DOHH2 (cell line): ENCODE results near the gene RANBP1.

Experiments used
- H3F3A ChIP-seq: fragments of 200-600 bp; sonication (generic), shearing (Covaris generic); 2 replicates; pipeline ENCODE4 v1.6.0; 2016; ENCODE audit warnings: antibody characterized with exemption, mild to moderate bottlenecking; ENCODE audit not compliant: control insufficient read depth, insufficient read depth
- H3K27ac ChIP-seq: fragments of 200-600 bp; sonication (generic); 2 replicates; pipeline ENCODE4 v1.5.1; 2014; ENCODE audit warnings: low read depth, mild to moderate bottlenecking, low read length, moderate library complexity
- H3K27me3 ChIP-seq: fragments of 200-600 bp; sonication (generic); 2 replicates; pipeline ENCODE4 v1.6.1; 2014; ENCODE audit warnings: mild to moderate bottlenecking, low read length, mixed read lengths; ENCODE audit not compliant: control insufficient read depth
- H3K36me3 ChIP-seq: fragments of 200-600 bp; sonication (generic); 2 replicates; pipeline ENCODE4 v1.6.1; 2014; ENCODE audit warnings: mild to moderate bottlenecking, low read length, moderate library complexity, mixed read lengths; ENCODE audit not compliant: control insufficient read depth
- H3K4me1 ChIP-seq: fragments of 200-600 bp; sonication (generic); 2 replicates; pipeline ENCODE4 v1.6.1; 2014; ENCODE audit warnings: mild to moderate bottlenecking, low read length, mixed read lengths; ENCODE audit not compliant: control insufficient read depth
- H3K4me2 ChIP-seq: fragments of 200-600 bp; sonication (generic); 2 replicates; pipeline ENCODE4 v1.6.0; 2014; ENCODE audit warnings: mild to moderate bottlenecking, low read length, moderate library complexity
- H3K4me3 ChIP-seq: fragments of 200-600 bp; sonication (generic); 2 replicates; pipeline ENCODE4 v1.5.1; 2014; ENCODE audit warnings: mild to moderate bottlenecking, low read length, mixed read lengths
- H3K79me2 ChIP-seq: fragments of 200-600 bp; sonication (generic); 2 replicates; pipeline ENCODE4 v1.6.1; 2014; ENCODE audit warnings: mild to moderate bottlenecking, low read length, mixed read lengths; ENCODE audit not compliant: control insufficient read depth
- H3K9me2 ChIP-seq: fragments of 200-600 bp; sonication (generic); replicated peaks from 2 replicates; pipeline ENCODE4 v1.6.1; 2014; ENCODE audit warnings: mild to moderate bottlenecking, low read length, mixed read lengths; ENCODE audit not compliant: control insufficient read depth
- H3K9me3 ChIP-seq: fragments of 200-600 bp; sonication (generic); 2 replicates; pipeline ENCODE4 v1.6.1; 2014; ENCODE audit warnings: antibody characterized with exemption, low read length, mixed read lengths; ENCODE audit not compliant: control insufficient read depth, insufficient read depth
- H4K20me1 ChIP-seq: fragments of 200-600 bp; sonication (generic); 2 replicates; pipeline ENCODE4 v1.6.0; 2014; ENCODE audit warnings: low read depth, mild to moderate bottlenecking, antibody characterized with exemption, low read length, moderate library complexity; ENCODE audit not compliant: control insufficient read depth, insufficient read depth
- EZH2phosphoT487 ChIP-seq: fragments of 200-600 bp; sonication (generic); IDR thresholded peaks from 2 replicates; pipeline ENCODE4 v1.6.1; 2017; ENCODE audit warnings: borderline replicate concordance, mild to moderate bottlenecking, antibody characterized with exemption, low read length, moderate library complexity, mixed read lengths
- TF ChIP-seq, protein P1 (sequence below): fragments of 200-600 bp; sonication (generic); IDR thresholded peaks from one replicate; pipeline ENCODE4 v1.5.1; 2014; ENCODE audit warnings: antibody characterized with exemption, mild to moderate bottlenecking, low read depth, low read length; ENCODE audit not compliant: poor library complexity, severe bottlenecking

Gene RANBP1

GRCh38 chr22:20106205-20106848 lies 9.6 kb upstream of the RANBP1 start:
- H3K36me3 ChIP-seq, result peaks cover 87% of the 10 kb centered on the region
- H4K20me1 ChIP-seq, result no peaks in the 10 kb centered on the region
- no peak for TF ChIP-seq EZH2phosphoT487
- TF ChIP-seq, protein P1, sequence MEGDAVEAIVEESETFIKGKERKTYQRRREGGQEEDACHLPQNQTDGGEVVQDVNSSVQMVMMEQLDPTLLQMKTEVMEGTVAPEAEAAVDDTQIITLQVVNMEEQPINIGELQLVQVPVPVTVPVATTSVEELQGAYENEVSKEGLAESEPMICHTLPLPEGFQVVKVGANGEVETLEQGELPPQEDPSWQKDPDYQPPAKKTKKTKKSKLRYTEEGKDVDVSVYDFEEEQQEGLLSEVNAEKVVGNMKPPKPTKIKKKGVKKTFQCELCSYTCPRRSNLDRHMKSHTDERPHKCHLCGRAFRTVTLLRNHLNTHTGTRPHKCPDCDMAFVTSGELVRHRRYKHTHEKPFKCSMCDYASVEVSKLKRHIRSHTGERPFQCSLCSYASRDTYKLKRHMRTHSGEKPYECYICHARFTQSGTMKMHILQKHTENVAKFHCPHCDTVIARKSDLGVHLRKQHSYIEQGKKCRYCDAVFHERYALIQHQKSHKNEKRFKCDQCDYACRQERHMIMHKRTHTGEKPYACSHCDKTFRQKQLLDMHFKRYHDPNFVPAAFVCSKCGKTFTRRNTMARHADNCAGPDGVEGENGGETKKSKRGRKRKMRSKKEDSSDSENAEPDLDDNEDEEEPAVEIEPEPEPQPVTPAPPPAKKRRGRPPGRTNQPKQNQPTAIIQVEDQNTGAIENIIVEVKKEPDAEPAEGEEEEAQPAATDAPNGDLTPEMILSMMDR, result no peak

DNA sequence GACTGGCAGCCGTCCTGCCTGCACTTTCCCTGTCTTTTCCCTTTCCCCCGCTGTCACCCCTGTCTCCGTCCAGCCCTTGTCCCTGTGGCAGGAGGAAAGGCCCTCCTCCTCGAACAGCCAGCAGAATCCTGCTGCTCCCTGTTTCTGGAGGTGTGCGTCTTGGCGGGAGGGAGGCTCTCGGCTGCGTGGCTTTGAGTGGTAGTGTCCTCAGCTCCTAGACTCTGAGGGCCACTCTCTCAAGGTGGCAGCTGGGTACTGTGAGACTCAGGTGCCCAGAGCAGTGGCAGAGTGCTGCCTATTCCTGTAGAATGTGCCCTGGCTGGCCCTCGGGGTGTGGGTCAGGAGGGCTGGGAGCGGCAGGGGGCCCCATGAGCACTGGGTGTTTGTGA lies 9.1 kb upstream of the RANBP1 start:
- Histone ChIP-seq H3K4me2 (no peak overlapping the region), H3K79me2 (peaks cover 13% of the 10 kb centered on the region), H3K4me1 (0 out of 2 replicates have a peak, but pooled peaks cover 1% of the 10 kb centered on the region), H3K36me3 (peaks cover 85% of the 10 kb centered on the region), H3K9me2 (no peaks in the 10 kb centered on the region), H3K9me3 (no peaks in the 10 kb centered on the region), H3K4me3 (no peak overlapping the region), H4K20me1 (no peaks in the 10 kb centered on the region), H3K27ac (no peak overlapping the region), H3K27me3 (no peaks in the 10 kb centered on the region), H3F3A (peaks cover 13% of the 10 kb centered on the region)
- TF ChIP-seq, protein P1, result no peak
- TF ChIP-seq EZH2phosphoT487, result no peak

More at GRCh38 chr22:20106205-20106848, 9.6 kb upstream of the RANBP1 start:
- no peak overlapping the region for H3K4me3 ChIP-seq
- no peaks in the 10 kb centered on the region for H3K9me3 ChIP-seq
- no peak overlapping the region for H3K4me2 ChIP-seq
- H3K4me1 ChIP-seq, result no peaks in the 10 kb centered on the region
- H3K27ac ChIP-seq, result no peak overlapping the region
- peaks cover 13% of the 10 kb centered on the region for H3F3A ChIP-seq
- H3K79me2 ChIP-seq, result peaks cover 16% of the 10 kb centered on the region
- H3K27me3 ChIP-seq, result no peaks in the 10 kb centered on the region
- no peaks in the 10 kb centered on the region for H3K9me2 ChIP-seq

- H4K20me1 ChIP-seq, result no peaks in the 10 kb centered on the region
- H3K9me3 ChIP-seq, result no peaks in the 10 kb centered on the region
- H3K4me2 ChIP-seq, result no peak overlapping the region
- no peak overlapping the region for H3K4me3 ChIP-seq
- 0 out of 2 replicates have a peak, but pooled peaks cover 3% of the 10 kb centered on the region for H3K4me1 ChIP-seq
- no peak overlapping the region for H3K27ac ChIP-seq
- H3F3A ChIP-seq, result peaks cover 13% of the 10 kb centered on the region
- H3K36me3 ChIP-seq, result peaks cover 86% of the 10 kb centered on the region
- H3K27me3 ChIP-seq, result no peaks in the 10 kb centered on the region
- no peaks in the 10 kb centered on the region for H3K9me2 ChIP-seq
- peaks cover 8% of the 10 kb centered on the region for H3K79me2 ChIP-seq
- no peak for TF ChIP-seq EZH2phosphoT487
- TF ChIP-seq, protein P1, result no peak
These were observed 8.4 kb upstream of the RANBP1 start for GRCh38 chr22:20107471-20107901.
